ENCODE measurements around the gene PCDHB16. TPM values are rescaled to one million over a fixed set of nuclear protein-coding genes. Genes with fewer than 3 reads are reported as not detected.
"Not testable (repeated sequence)": the region's sequence is repeated elsewhere in the genome, so short reads cannot be mapped to it uniquely, and the experiment has no call there.

PCDHB16 gene
- total and polyA plus RNA-seq, 2 of the 4 experiments (the other 2 are of a cell fraction) = 0.18 to 0.36 TPM

- BruUV-seq (replicated peaks); H3K9me1 ChIP-seq (ENCODE audit: insufficient read depth, low read length); H2AK9ac ChIP-seq (replicated peaks; ENCODE audit: low read depth, low read length, poor library complexity); H4K91ac ChIP-seq (ENCODE audit: insufficient read depth, low read depth, low read length); H3K27ac ChIP-seq (ENCODE audit: insufficient read depth, low read length); H3K18ac ChIP-seq (ENCODE audit: low read depth, low read length); DNase-seq; H2AFZ ChIP-seq (replicated peaks; ENCODE audit: low read length, poor library complexity); H3K4me1 ChIP-seq (ENCODE audit: control insufficient read depth, insufficient read depth, low read length); H3K4me2 ChIP-seq (ENCODE audit: low read depth, low read length); intact Hi-C loops (cut with micrococcal nuclease); dilution Hi-C loops (cut with HindIII; ENCODE audit: low sequenced_read_pairs, unreplicated experiment); H4K8ac ChIP-seq (ENCODE audit: low read depth in 2 of 2, low read length in 2 of 2); H2BK120ac ChIP-seq (ENCODE audit: low read depth, low read length); H3K27me3 ChIP-seq (ENCODE audit: control insufficient read depth, insufficient read depth, low read length); H2BK15ac ChIP-seq (ENCODE audit: low read depth, low read length); H2BK5ac ChIP-seq (ENCODE audit: low read depth, low read length, poor library complexity, severe bottlenecking); H3K14ac ChIP-seq (replicated peaks; ENCODE audit: low read depth, low read length); H2BK20ac ChIP-seq (ENCODE audit: low read depth, low read length); H3K4ac ChIP-seq (ENCODE audit: low read depth, low read length); H3K9ac ChIP-seq (ENCODE audit: low read depth, low read length); H3K79me1 ChIP-seq (ENCODE audit: low read depth in 1 of 2, low read length in 2 of 2); H3K36me3 ChIP-seq (ENCODE audit: control insufficient read depth, insufficient read depth, low read length); H4K20me1 ChIP-seq (ENCODE audit: insufficient read depth, low read length); H4K5ac ChIP-seq (ENCODE audit: low read depth, low read length); CTCF ChIA-PET; H2AK5ac ChIP-seq (ENCODE audit: low read depth, low read length); H3K9me3 ChIP-seq (ENCODE audit: control insufficient read depth, insufficient read depth, low read length); H3K23ac ChIP-seq (ENCODE audit: low read depth, low read length); H3K56ac ChIP-seq (ENCODE audit: extremely low read depth, insufficient read depth, low read length); H3K4me3 ChIP-seq (ENCODE audit: insufficient read depth, low read depth, low read length); POLR2A ChIA-PET (ENCODE audit: unreplicated experiment); ATAC-seq (ENCODE audit: low read depth); in situ Hi-C loops (cut with MboI; ENCODE audit: low sequenced_read_pairs): not testable (repeated sequence)
- 27% methylated on average over 3 of the region's 38 CpGs; no CpG with 5 or more reads in 1 of the 2 experiments for WGBS, 2 experiments (ENCODE audit: extremely low coverage in 2 of 2, insufficient read length in 1 of 2)
Measured at GRCh38 chr5:141157356-141157755, 24.8 kb upstream of the PCDHB16 start.

GRCh38 chr5:141157901-141158300 is 24.3 kb upstream of the PCDHB16 start:
- H3K9me3 ChIP-seq (ENCODE audit: control insufficient read depth, insufficient read depth, low read length); H2BK20ac ChIP-seq (ENCODE audit: low read depth, low read length); H3K4me3 ChIP-seq (ENCODE audit: insufficient read depth, low read depth, low read length); dilution Hi-C loops (cut with HindIII; ENCODE audit: low sequenced_read_pairs, unreplicated experiment); H3K14ac ChIP-seq (replicated peaks; ENCODE audit: low read depth, low read length); H2BK120ac ChIP-seq (ENCODE audit: low read depth, low read length); H3K9me1 ChIP-seq (ENCODE audit: insufficient read depth, low read length); CTCF ChIA-PET; DNase-seq; H2BK5ac ChIP-seq (ENCODE audit: low read depth, low read length, poor library complexity, severe bottlenecking); H3K4me2 ChIP-seq (ENCODE audit: low read depth, low read length); BruUV-seq (replicated peaks); H2AK9ac ChIP-seq (replicated peaks; ENCODE audit: low read depth, low read length, poor library complexity); H2AK5ac ChIP-seq (ENCODE audit: low read depth, low read length); POLR2A ChIA-PET (ENCODE audit: unreplicated experiment); H3K9ac ChIP-seq (ENCODE audit: low read depth, low read length); H3K23ac ChIP-seq (ENCODE audit: low read depth, low read length); H3K18ac ChIP-seq (ENCODE audit: low read depth, low read length); H4K5ac ChIP-seq (ENCODE audit: low read depth, low read length); H4K20me1 ChIP-seq (ENCODE audit: insufficient read depth, low read length); intact Hi-C loops (cut with micrococcal nuclease); H4K8ac ChIP-seq (ENCODE audit: low read depth in 2 of 2, low read length in 2 of 2); in situ Hi-C loops (cut with MboI; ENCODE audit: low sequenced_read_pairs); ATAC-seq (ENCODE audit: low read depth); H3K56ac ChIP-seq (ENCODE audit: extremely low read depth, insufficient read depth, low read length); H4K91ac ChIP-seq (ENCODE audit: insufficient read depth, low read depth, low read length); H3K36me3 ChIP-seq (ENCODE audit: control insufficient read depth, insufficient read depth, low read length); H2BK15ac ChIP-seq (ENCODE audit: low read depth, low read length); H3K27me3 ChIP-seq (ENCODE audit: control insufficient read depth, insufficient read depth, low read length); H3K27ac ChIP-seq (ENCODE audit: insufficient read depth, low read length); H3K79me1 ChIP-seq (ENCODE audit: low read depth in 1 of 2, low read length in 2 of 2); H2AFZ ChIP-seq (replicated peaks; ENCODE audit: low read length, poor library complexity); H3K4me1 ChIP-seq (ENCODE audit: control insufficient read depth, insufficient read depth, low read length); H3K4ac ChIP-seq (ENCODE audit: low read depth, low read length): not testable (repeated sequence)
- 28% methylated on average over 5 of the region's 28 CpGs; no CpG with 5 or more reads in 1 of the 2 experiments for WGBS, 2 experiments (ENCODE audit: extremely low coverage in 2 of 2, insufficient read length in 1 of 2)

Measured in IMR-90 (cell line).